GM10266 (cell line): ENCODE data around the gene MINDY3.

Experiments used
- DNase-seq: peaks from one replicate; pipeline ENCODE4 v3.0.0; 2012; ENCODE audit errors: extremely low spot score
- TF ChIP-seq, protein P1 (sequence below): IDR thresholded peaks from 2 replicates; pipeline ENCODE4 v1.5.1; 2012; ENCODE audit warnings: mild to moderate bottlenecking, low read depth; ENCODE audit not compliant: control insufficient read depth, insufficient read depth; ENCODE audit errors: missing control alignments

The MINDY3 gene

DNA sequence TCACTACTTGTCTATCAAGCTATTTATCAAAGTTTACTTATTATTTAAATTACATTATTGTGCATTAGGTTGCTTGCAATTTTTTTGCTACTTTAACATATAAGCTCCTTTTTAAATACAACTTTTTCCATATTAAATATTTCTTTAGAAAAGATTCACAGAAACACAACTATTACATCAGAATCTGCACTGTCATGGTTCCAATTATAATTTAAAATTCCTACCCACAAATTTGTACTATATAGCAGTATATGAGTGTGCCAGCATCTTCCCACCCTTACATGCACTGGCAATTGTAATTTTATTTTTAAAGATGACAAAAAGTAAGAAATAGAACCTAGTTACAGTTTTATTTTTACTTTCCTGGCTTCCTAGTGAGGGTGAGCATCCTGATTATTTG, 15.8 kb downstream of the MINDY3 start:
- TF ChIP-seq, protein P1, sequence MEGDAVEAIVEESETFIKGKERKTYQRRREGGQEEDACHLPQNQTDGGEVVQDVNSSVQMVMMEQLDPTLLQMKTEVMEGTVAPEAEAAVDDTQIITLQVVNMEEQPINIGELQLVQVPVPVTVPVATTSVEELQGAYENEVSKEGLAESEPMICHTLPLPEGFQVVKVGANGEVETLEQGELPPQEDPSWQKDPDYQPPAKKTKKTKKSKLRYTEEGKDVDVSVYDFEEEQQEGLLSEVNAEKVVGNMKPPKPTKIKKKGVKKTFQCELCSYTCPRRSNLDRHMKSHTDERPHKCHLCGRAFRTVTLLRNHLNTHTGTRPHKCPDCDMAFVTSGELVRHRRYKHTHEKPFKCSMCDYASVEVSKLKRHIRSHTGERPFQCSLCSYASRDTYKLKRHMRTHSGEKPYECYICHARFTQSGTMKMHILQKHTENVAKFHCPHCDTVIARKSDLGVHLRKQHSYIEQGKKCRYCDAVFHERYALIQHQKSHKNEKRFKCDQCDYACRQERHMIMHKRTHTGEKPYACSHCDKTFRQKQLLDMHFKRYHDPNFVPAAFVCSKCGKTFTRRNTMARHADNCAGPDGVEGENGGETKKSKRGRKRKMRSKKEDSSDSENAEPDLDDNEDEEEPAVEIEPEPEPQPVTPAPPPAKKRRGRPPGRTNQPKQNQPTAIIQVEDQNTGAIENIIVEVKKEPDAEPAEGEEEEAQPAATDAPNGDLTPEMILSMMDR, result no peak

DNA sequence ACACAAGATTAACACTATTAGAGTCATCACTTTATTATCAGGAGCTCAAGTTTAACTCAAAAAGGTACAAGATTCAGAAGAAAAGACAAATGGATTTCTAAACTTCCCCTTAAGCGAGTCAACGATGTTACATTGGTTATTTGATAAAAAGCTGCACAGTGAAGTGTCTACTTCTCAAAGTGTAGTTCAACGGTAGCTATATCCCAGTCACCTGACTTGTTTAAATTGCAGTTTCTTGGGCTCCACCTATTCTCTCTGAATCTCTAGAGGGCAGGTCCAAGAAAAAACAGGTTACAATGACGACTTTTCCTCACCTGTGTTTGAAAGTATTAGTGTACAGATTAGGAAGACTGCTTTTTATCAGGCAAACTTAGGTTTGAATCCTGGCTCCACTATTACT, 16.6 kb downstream of the MINDY3 start:
- TF ChIP-seq, protein P1, result no peak

More for the DNA sequence above, 15.8 kb downstream of the MINDY3 start:
- DNase-seq, result no peak

DNA sequence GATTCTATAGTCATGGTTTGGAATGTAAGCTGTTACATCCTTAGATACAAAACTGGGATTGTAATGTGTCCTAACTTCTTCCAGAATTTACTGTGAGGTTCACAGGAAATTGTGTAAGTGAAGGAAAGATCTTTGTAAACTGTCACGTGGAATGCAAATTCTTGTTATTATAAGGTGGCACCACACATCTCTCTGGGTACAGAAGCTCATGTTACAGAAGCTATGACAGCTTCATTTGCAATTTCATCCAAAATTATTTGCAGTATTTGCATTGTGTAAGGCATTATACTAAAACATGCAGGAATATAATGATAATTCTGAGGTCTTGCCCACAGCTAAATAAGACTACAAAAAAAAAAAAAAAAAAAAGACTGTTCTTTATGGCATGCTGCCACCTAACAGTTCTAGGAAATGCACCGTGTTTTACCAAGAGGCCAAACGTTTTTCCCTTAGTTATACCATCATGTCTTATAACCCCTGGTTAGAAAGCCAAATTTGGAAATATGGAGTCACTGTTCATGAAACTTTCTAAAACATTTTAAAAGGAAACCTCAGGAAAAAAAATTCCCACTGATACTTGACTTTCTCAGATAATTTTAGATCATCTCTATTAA, 17.6 kb downstream of the MINDY3 start:
- DNase-seq, result no peak
- TF ChIP-seq, protein P1, result no peak

More for the DNA sequence above, 16.6 kb downstream of the MINDY3 start:
- no peak for DNase-seq

DNA sequence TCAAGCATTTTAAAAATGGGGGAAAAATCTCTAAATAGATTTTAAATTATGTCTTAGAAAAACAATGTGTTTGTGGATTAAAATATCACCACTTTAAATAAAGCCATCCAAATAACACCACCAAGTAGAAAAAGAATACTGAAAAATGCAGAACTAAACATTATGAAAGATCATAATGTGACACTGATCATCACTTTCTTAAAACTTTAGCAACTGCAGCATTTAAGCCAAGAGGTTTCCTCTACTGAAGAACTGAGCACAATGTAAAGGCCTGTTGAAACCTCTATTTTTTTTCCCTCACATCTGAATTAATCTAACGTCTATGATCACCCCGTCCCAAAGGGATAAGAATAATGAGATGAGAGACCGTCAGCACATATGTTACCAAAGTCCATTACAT, 18.6 kb downstream of the MINDY3 start:
- TF ChIP-seq, protein P1, result no peak
- DNase-seq, result no peak

DNA sequence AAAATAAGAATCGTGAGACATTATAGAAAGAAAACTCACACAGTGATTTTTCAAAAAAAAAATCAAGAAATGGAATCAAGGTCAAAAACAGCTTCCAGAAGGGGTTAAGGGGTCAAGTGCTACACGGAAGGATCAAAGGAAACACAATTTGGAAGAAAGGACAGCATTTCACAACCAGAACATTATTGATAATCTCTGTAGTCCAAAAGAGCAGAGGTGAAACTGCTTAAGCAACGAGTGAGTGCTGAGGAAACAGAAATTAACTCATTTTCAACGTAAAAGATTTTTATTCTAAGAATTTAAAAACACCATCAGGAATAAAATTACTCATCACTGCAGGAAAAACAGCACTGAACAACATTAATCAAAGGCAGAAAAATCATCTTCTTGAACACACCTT, 23.5 kb downstream of the MINDY3 start:
- TF ChIP-seq, protein P1, result no peak
- DNase-seq, result no peak

DNA sequence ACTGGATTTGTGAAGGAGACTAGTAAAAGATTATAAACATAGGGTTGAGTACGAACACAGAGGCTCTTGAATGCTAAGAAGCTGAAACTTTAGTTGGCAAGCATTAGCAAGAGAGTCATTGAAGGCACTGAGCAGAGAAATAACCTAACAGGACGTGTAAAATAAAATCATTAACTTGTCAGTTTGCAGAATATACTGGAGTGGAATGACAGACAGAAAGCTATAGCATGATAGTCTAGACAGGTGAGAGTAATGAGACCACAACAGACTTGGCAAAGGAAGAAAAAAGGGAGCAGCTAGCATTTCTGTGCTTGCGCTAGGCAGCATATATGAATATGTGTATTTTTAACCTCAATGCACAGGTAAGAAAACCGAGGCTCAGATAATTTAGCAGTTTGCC, 30.8 kb downstream of the MINDY3 start:
- TF ChIP-seq, protein P1, result no peak
- no peak for DNase-seq

DNA sequence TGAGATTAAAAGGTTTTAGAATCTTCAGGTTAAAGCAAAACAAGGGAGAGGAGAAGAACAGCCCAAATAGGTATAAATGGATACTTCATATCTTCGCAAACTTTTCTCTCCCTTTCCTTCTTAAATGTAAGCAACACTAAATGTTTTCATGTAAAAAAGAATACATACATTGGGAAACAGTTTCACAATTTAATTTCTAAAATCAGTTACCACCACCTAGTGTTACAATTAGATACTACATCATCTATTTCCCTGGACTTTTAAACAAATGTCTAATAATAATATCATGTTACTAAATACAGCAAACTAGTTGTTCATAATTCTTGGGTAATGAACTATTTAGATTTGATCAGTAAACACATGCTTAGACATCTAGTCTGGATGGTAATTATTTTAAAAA, 35.8 kb downstream of the MINDY3 start:
- TF ChIP-seq, protein P1, result peak; percentile 20
- no peak for DNase-seq
